Activated T-cell treated with anti-CD3 and anti-CD28 coated beads, Interleukin-2, amount 50 U/mL, for 4 hours (primary cell): ENCODE measurements around the gene SEC16A. TPM values are rescaled to one million over a fixed set of nuclear protein-coding genes. Genes with fewer than 3 reads are reported as not detected.

Source experiments
- ATAC-seq, 2 donors: fragments of 200-7000 bp; cut with Tn5 transposase; one replicate each; pipeline ENCODE4 v1.10.0; 2021
- DNase-seq: peaks from one replicate; pipeline ENCODE4 v3.0.0-alpha.2; 2020
- H3K27me3 Mint-ChIP-seq: one replicate; pipeline ENCODE4 v1.8.0; 2021; ENCODE audit warnings: low read depth, mixed read lengths
- H3K36me3 Mint-ChIP-seq: one replicate; pipeline ENCODE4 v1.8.0; 2022; ENCODE audit warnings: mixed read lengths; ENCODE audit not compliant: insufficient read depth
- H3K4me1 Mint-ChIP-seq: one replicate; pipeline ENCODE4 v1.8.0; 2021; ENCODE audit warnings: low read depth, mixed read lengths
- H3K4me3 Mint-ChIP-seq: one replicate; pipeline ENCODE4 v1.8.0; 2021; ENCODE audit warnings: mild to moderate bottlenecking, moderate library complexity, mixed read lengths
- H3K9me3 Mint-ChIP-seq: one replicate; pipeline ENCODE4 v1.8.0; 2021; ENCODE audit warnings: mixed read lengths
- total RNA-seq, 3 donors: library from RNA; stranded (reverse); gene quantifications; one replicate each; pipeline ENCODE4 v1.2.1, GENCODE V29; 2021

SEC16A gene
- total RNA-seq, 3 donors from 2014 or later = 76.6 to 84.0 (median 78.9) TPM

- Mint-ChIP-seq H3K9me3 (no peaks in the 10 kb centered on the region), H3K27me3 (no peaks in the 10 kb centered on the region), H3K4me3 (no peak overlapping the region), H3K36me3 (no peaks in the 10 kb centered on the region), H3K4me1 (peaks cover 5% of the 10 kb centered on the region)
- ATAC-seq = no peak
- no peak for DNase-seq
Measured at GRCh38 chr9:136489731-136490130, 6.9 kb upstream of the SEC16A start.

- no peak overlapping the region for H3K4me3 Mint-ChIP-seq
- peak; percentile 77 for DNase-seq
- ATAC-seq = no peak
- no peaks in the 10 kb centered on the region for H3K9me3 Mint-ChIP-seq
- H3K4me1 Mint-ChIP-seq = peaks cover 7% of the 10 kb centered on the region
- H3K27me3 Mint-ChIP-seq = no peaks in the 10 kb centered on the region
- H3K36me3 Mint-ChIP-seq = no peaks in the 10 kb centered on the region
Measured at GRCh38 chr9:136488247-136489214, 5.7 kb upstream of the SEC16A start.

GRCh38 chr9:136487672-136488071, 4.8 kb upstream of the SEC16A start:
- Mint-ChIP-seq H3K4me1 (peaks cover 7% of the 10 kb centered on the region), H3K4me3 (no peak overlapping the region), H3K27me3 (no peaks in the 10 kb centered on the region), H3K9me3 (no peaks in the 10 kb centered on the region), H3K36me3 (no peaks in the 10 kb centered on the region)
- DNase-seq (no peak), ATAC-seq (no peak)

- H3K27me3 Mint-ChIP-seq = no peaks in the 10 kb centered on the region
- no peaks in the 10 kb centered on the region for H3K9me3 Mint-ChIP-seq
- no peak for ATAC-seq
- no peak for DNase-seq
- peaks cover 9% of the 10 kb centered on the region for H3K4me1 Mint-ChIP-seq
- H3K36me3 Mint-ChIP-seq = no peaks in the 10 kb centered on the region
- H3K4me3 Mint-ChIP-seq = no peak overlapping the region
Measured at GRCh38 chr9:136486823-136487620, 4.2 kb upstream of the SEC16A start.

GRCh38 chr9:136486131-136486530, 3.3 kb upstream of the SEC16A start:
- DNase-seq = no peak
- no peaks in the 10 kb centered on the region for H3K36me3 Mint-ChIP-seq
- H3K4me1 Mint-ChIP-seq = peaks cover 18% of the 10 kb centered on the region
- ATAC-seq = no peak
- H3K27me3 Mint-ChIP-seq = no peaks in the 10 kb centered on the region
- no peaks in the 10 kb centered on the region for H3K9me3 Mint-ChIP-seq
- H3K4me3 Mint-ChIP-seq = no peak overlapping the region

GRCh38 chr9:136485049-136486045, 2.5 kb upstream of the SEC16A start:
- no peak for ATAC-seq
- H3K9me3 Mint-ChIP-seq = no peaks in the 10 kb centered on the region

GRCh38 chr9:136484153-136485048, 1.6 kb upstream of the SEC16A start:
- no peaks in the 10 kb centered on the region for H3K27me3 Mint-ChIP-seq
- DNase-seq (no peak), ATAC-seq (no peak)
- peaks cover 28% of the 10 kb centered on the region for H3K4me1 Mint-ChIP-seq
- H3K9me3 Mint-ChIP-seq = no peaks in the 10 kb centered on the region
- H3K4me3 Mint-ChIP-seq = peak overlapping the region; percentile 63
- H3K36me3 Mint-ChIP-seq = peaks cover 3% of the 10 kb centered on the region

More at GRCh38 chr9:136485049-136486045, 2.5 kb upstream of the SEC16A start:
- H3K27me3 Mint-ChIP-seq = no peaks in the 10 kb centered on the region
- H3K4me3 Mint-ChIP-seq = peak overlapping the region; percentile 63
- peak; percentile 81 for DNase-seq
- no peaks in the 10 kb centered on the region for H3K36me3 Mint-ChIP-seq
- peaks cover 22% of the 10 kb centered on the region for H3K4me1 Mint-ChIP-seq

- peaks cover 32% of the 10 kb centered on the region for H3K4me1 Mint-ChIP-seq
- no peaks in the 10 kb centered on the region for H3K9me3 Mint-ChIP-seq
- DNase-seq = peak; percentile 92
- H3K36me3 Mint-ChIP-seq = peaks cover 5% of the 10 kb centered on the region
- H3K4me3 Mint-ChIP-seq = peak overlapping the region; percentile 88
- peak; percentile 66 to 71 for ATAC-seq
- no peaks in the 10 kb centered on the region for H3K27me3 Mint-ChIP-seq
Measured at GRCh38 chr9:136483589-136484152, 831 bp upstream of the SEC16A start.

- no peaks in the 10 kb centered on the region for H3K27me3 Mint-ChIP-seq
- peaks cover 7% of the 10 kb centered on the region for H3K36me3 Mint-ChIP-seq
- H3K9me3 Mint-ChIP-seq = no peaks in the 10 kb centered on the region
- H3K4me3 Mint-ChIP-seq = peak overlapping the region; percentile 88
- peaks cover 35% of the 10 kb centered on the region for H3K4me1 Mint-ChIP-seq
- peak; percentile 25 for DNase-seq
- peak in 1 of 2 donors; percentile 0 for ATAC-seq
Measured at GRCh38 chr9:136482046-136482792, 621 bp downstream of the SEC16A start.

- Mint-ChIP-seq H3K27me3 (no peaks in the 10 kb centered on the region), H3K4me3 (peak overlapping the region; percentile 88), H3K4me1 (peaks cover 35% of the 10 kb centered on the region), H3K9me3 (no peaks in the 10 kb centered on the region), H3K36me3 (peaks cover 7% of the 10 kb centered on the region)
- no peak for DNase-seq
- no peak for ATAC-seq
Measured at GRCh38 chr9:136481558-136481957, 1.3 kb downstream of the SEC16A start.

GRCh38 chr9:136476369-136477150, 6.3 kb downstream of the SEC16A start:
- no peaks in the 10 kb centered on the region for H3K27me3 Mint-ChIP-seq
- H3K4me1 Mint-ChIP-seq = peaks cover 22% of the 10 kb centered on the region
- no peak overlapping the region for H3K4me3 Mint-ChIP-seq
- ATAC-seq (no peak), DNase-seq (no peak)
- no peaks in the 10 kb centered on the region for H3K9me3 Mint-ChIP-seq
- H3K36me3 Mint-ChIP-seq = peaks cover 18% of the 10 kb centered on the region
